ENCODE results near the gene SPACA7. TPM values are rescaled to one million over a fixed set of nuclear protein-coding genes. Genes with fewer than 3 reads are reported as not detected.

Gene SPACA7
- total RNA-seq, 1 experiment from 2014 or later, result not detected

GRCh38 chr13:112438515-112438914, 62.4 kb downstream of the SPACA7 start:
- H4K20me1 ChIP-seq (ENCODE audit: low read length), result no peaks in the 10 kb centered on the region
- no peak for TF ChIP-seq CTCF (conservative IDR thresholded peaks at IDR 0.05; ENCODE audit: low read depth, low read length)
- no peak for TF ChIP-seq EZH2 (IDR thresholded peaks at IDR 0.05; ENCODE audit: low read length, unreplicated experiment)
- no peak for TF ChIP-seq EZH2phosphoT487 (IDR thresholded peaks at IDR 0.05; ENCODE audit: borderline replicate concordance, low read length)
- DNase-seq, result no peak
- no peak overlapping the region for H3K4me2 ChIP-seq (ENCODE audit: low read length)
- H3K4me3 ChIP-seq (ENCODE audit: low read length), result no peak overlapping the region
- no peaks in the 10 kb centered on the region for H3K9me2 ChIP-seq (replicated peaks; ENCODE audit: low read length)
- H3F3A ChIP-seq (ENCODE audit: low read length, unreplicated experiment), result no peaks in the 10 kb centered on the region
- H3K36me3 ChIP-seq (ENCODE audit: low read depth, low read length), result no peaks in the 10 kb centered on the region
- BruUV-seq (replicated peaks), result no TSS peak
- H3K27me3 ChIP-seq (ENCODE audit: low read length), result peaks cover 38% of the 10 kb centered on the region
- H3K4me1 ChIP-seq (ENCODE audit: insufficient read depth, low read length), result no peaks in the 10 kb centered on the region
- ChIA-PET POLR2A (ENCODE audit: unreplicated experiment) (no interaction called here), CTCF (no interaction called here)
- no peak overlapping the region for H2AFZ ChIP-seq (ENCODE audit: low read length)
- no peaks in the 10 kb centered on the region for H3K9me3 ChIP-seq (ENCODE audit: low read length)
- no peak for ATAC-seq
- intact Hi-C loops (cut with micrococcal nuclease), result no loop called here
- no peak overlapping the region for H3K9ac ChIP-seq (ENCODE audit: low read length)
- H3K27ac ChIP-seq (ENCODE audit: low read length), result no peak overlapping the region
- H3K79me2 ChIP-seq (ENCODE audit: low read length), result no peaks in the 10 kb centered on the region

DNA sequence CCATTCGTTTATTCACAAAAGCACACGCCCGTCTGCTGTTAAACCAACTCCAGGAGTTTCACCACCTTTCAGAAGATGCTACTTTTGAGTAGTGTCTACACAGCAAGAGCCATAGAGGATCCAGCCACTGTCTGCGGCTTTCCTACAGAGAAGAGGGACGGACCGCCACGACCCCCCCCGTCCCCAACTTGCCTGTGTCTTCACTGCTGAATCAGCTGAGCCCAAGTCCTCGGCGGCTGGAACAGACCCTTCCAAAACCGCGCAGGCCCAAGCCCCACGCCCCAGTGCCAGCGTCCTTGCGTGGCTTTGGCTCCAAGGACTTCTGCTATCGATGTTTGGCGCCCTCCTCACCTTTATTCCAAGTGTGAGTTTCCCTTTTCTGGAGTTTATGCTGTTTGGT, 65.1 kb downstream of the SPACA7 start:
- BruUV-seq (replicated peaks), result no TSS peak
- Histone ChIP-seq H4K20me1 (ENCODE audit: low read length) (no peaks in the 10 kb centered on the region), H3K79me2 (ENCODE audit: low read length) (no peaks in the 10 kb centered on the region), H3K9me2 (replicated peaks; ENCODE audit: low read length) (no peaks in the 10 kb centered on the region), H3K9me3 (ENCODE audit: low read length) (no peaks in the 10 kb centered on the region), H3K27ac (ENCODE audit: low read length) (no peak overlapping the region), H3K4me1 (ENCODE audit: insufficient read depth, low read length) (no peaks in the 10 kb centered on the region), H2AFZ (ENCODE audit: low read length) (no peak overlapping the region), H3K4me3 (ENCODE audit: low read length) (no peak overlapping the region), H3K4me2 (ENCODE audit: low read length) (no peak overlapping the region), H3K27me3 (ENCODE audit: low read length) (peaks cover 45% of the 10 kb centered on the region), H3F3A (ENCODE audit: low read length, unreplicated experiment) (no peaks in the 10 kb centered on the region), H3K9ac (ENCODE audit: low read length) (no peak overlapping the region), H3K36me3 (ENCODE audit: low read depth, low read length) (no peaks in the 10 kb centered on the region)
- TF ChIP-seq CTCF (conservative IDR thresholded peaks at IDR 0.05; ENCODE audit: low read depth, low read length), result no peak
- no peak for TF ChIP-seq EZH2phosphoT487 (IDR thresholded peaks at IDR 0.05; ENCODE audit: borderline replicate concordance, low read length)
- TF ChIP-seq EZH2 (IDR thresholded peaks at IDR 0.05; ENCODE audit: low read length, unreplicated experiment), result no peak
- POLR2A ChIA-PET (ENCODE audit: unreplicated experiment), result no interaction called here
- ATAC-seq, result no peak
- CTCF ChIA-PET, result no interaction called here
- intact Hi-C loops (cut with micrococcal nuclease), result no loop called here
- no peak for DNase-seq

GRCh38 chr13:112441779-112442310, 65.7 kb downstream of the SPACA7 start:
- H3K4me2 ChIP-seq (ENCODE audit: low read length), result no peak overlapping the region
- H3K27me3 ChIP-seq (ENCODE audit: low read length), result peaks cover 45% of the 10 kb centered on the region
- H3K9ac ChIP-seq (ENCODE audit: low read length), result no peak overlapping the region
- H4K20me1 ChIP-seq (ENCODE audit: low read length), result no peaks in the 10 kb centered on the region
- H3K4me1 ChIP-seq (ENCODE audit: insufficient read depth, low read length), result no peaks in the 10 kb centered on the region
- TF ChIP-seq EZH2 (IDR thresholded peaks at IDR 0.05; ENCODE audit: low read length, unreplicated experiment), result no peak
- no peak for TF ChIP-seq EZH2phosphoT487 (IDR thresholded peaks at IDR 0.05; ENCODE audit: borderline replicate concordance, low read length)
- no peak for TF ChIP-seq CTCF (conservative IDR thresholded peaks at IDR 0.05; ENCODE audit: low read depth, low read length)
- H3K79me2 ChIP-seq (ENCODE audit: low read length), result no peaks in the 10 kb centered on the region
- no peak overlapping the region for H2AFZ ChIP-seq (ENCODE audit: low read length)
- CTCF ChIA-PET, result no interaction called here
- intact Hi-C loops (cut with micrococcal nuclease), result no loop called here
- no peaks in the 10 kb centered on the region for H3K9me2 ChIP-seq (replicated peaks; ENCODE audit: low read length)
- H3K36me3 ChIP-seq (ENCODE audit: low read depth, low read length), result no peaks in the 10 kb centered on the region
- no peak for DNase-seq
- H3K27ac ChIP-seq (ENCODE audit: low read length), result no peak overlapping the region
- BruUV-seq (replicated peaks), result no TSS peak
- H3K9me3 ChIP-seq (ENCODE audit: low read length), result no peaks in the 10 kb centered on the region
- no peak for ATAC-seq
- H3K4me3 ChIP-seq (ENCODE audit: low read length), result no peak overlapping the region
- no peaks in the 10 kb centered on the region for H3F3A ChIP-seq (ENCODE audit: low read length, unreplicated experiment)
- POLR2A ChIA-PET (ENCODE audit: unreplicated experiment), result no interaction called here
